K562 treated with DMSO at 1 percent for 12 hours (cell line): Measurements from ENCODE around the gene HINT1. TPM values are rescaled to one million over a fixed set of nuclear protein-coding genes. Genes with fewer than 3 reads are reported as not detected.

Experiments
- total RNA-seq: library from RNA; unstranded; fragments of 300-600 nt; gene quantifications from 2 replicates; pipeline ENCODE4 v1.2.3, GENCODE V29; 2022; ENCODE audit not compliant: insufficient read depth

Gene HINT1
- 343 and 455 TPM in 2 replicates for total RNA-seq

DNA sequence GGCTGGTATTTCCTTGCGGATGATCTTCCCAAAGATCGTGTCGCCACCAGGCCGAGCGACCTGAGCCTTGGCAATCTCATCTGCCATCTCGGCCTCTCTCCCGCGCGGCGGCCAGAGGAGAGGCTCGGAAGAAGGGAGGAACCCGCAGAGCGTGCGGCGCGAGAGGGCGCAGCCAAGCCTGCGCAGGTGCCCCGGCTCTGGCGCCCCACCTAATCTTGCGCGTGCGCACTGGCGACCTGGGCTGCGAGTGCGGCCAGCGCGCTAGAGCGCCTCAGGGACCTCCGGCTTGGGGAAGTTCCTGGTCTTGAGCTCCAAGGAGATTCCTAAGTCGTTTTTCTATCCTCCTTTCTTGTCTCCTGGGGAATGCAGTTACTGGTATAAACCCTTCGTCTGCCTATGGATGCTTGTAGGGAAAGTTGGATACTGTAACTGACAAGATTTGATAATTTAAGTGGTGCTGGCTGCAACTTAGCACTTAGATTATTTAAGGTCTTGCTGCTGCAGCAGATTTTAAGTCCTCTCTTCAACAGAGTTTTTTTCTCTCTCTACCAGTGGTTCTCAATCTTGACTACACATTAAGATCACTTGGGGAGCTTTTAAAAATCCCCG lies at the start of gene HINT1:
Gene HINT1 (minus strand): TSS at position 138 of the 609 bp plus-strand sequence. CDS start 51 bp downstream, at position 87.

DNA sequence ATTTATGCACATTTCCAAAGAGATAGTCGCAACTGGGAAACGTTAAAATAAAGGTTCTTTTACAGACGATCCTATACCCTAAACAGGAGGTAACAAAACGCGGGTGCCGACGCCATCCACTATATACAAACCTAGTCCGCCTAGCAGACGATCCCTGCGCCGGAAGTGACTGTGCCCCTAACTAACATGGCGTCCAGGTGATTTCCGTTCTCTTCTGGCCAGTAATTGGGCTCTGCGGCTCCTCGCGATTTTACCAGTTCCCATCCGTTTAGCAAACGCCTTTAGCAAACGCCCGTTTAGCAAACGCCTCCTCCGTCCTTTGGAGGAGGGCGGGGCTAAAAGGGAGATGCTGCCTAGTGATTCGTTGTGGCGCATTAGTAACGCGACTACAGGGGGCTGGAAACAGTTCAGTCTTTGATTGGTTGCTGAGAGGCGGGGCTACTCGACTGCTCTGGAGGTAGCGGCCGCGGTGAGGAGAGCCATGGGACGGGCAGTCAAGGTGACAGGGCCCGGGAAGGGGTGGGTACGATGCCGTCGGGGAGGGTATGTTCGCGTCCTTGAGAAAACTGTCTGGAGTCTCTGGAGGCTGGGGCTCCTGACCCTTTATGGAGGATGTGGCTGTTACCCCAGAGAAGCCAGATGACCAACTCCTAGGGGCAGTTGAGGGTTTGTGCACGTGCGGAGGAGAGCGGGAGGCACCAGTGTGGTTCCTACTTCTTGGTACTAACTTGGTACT lies 5.7 kb upstream of the HINT1 start, which contains the start of gene LYRM7:
Gene LYRM7 (plus strand): TSS at position 405 of the 736 bp plus-strand sequence. CDS start 77 bp downstream, at position 482.

Other genes starting within 250 kb of the HINT1 start
- gene LYRM7, start 5.7 kb upstream of the HINT1 start, total RNA-seq = 3.3 and 26.2 TPM in 2 replicates
- 9.7 and 29.7 TPM in 2 replicates for gene CDC42SE2, start 98.8 kb upstream of the HINT1 start, total RNA-seq